Measurements from ENCODE around the gene FAM174C. TPM values are rescaled to one million over a fixed set of nuclear protein-coding genes. Genes with fewer than 3 reads are reported as not detected.
A peak's percentile ranks its signal among the peaks of the same experiment; 100 is the strongest.

Gene FAM174C
- polyA plus RNA-seq, 1 donor (not counting 4 experiments of a cell fraction or from before 2014, with no cell fraction given): 18.5 TPM

- dilution Hi-C loops (cut with MboI; ENCODE audit: extremely low pct_ligation_motif_present, low sequenced_read_pairs): no loop called here
- DNase-seq (ENCODE audit: low read depth, low spot score): no peak
- FAIRE-seq: no peak
- Histone ChIP-seq H4K20me1 (ENCODE audit: control insufficient read depth, extremely low read depth, insufficient read depth, low read length) (peaks cover 12% of the 10 kb centered on the region), H3K36me3 (ENCODE audit: control insufficient read depth in 2 of 2, extremely low read depth in 1 of 2, insufficient read depth in 2 of 2, low read length in 2 of 2) (peaks cover 17 to 36% of the 10 kb centered on the region in 2 experiments), H3K27ac (ENCODE audit: control insufficient read depth, insufficient read depth, low read length) (peak overlapping the region; percentile 58), H3K27me3 (ENCODE audit: control insufficient read depth, extremely low read depth, insufficient read depth, low read length) (no peaks in the 10 kb centered on the region), H3K9me1 (ENCODE audit: control insufficient read depth, extremely low read depth, insufficient read depth, low read length) (peaks cover 2% of the 10 kb centered on the region), H3K9me3 (ENCODE audit: control insufficient read depth, low read depth, low read length) (no peaks in the 10 kb centered on the region), H3K4me2 (ENCODE audit: control insufficient read depth, extremely low read depth, insufficient read depth, low read depth, low read length) (peak overlapping the region; percentile 22), H3K79me2 (ENCODE audit: control insufficient read depth, insufficient read depth, low read length) (peaks cover 24% of the 10 kb centered on the region), H3K4me3 (ENCODE audit: control insufficient read depth in 2 of 3, extremely low read depth in 1 of 3, insufficient read depth in 2 of 3, low read depth in 1 of 3, low read length in 3 of 3) (no peak overlapping the region), H3K9ac (ENCODE audit: control insufficient read depth, extremely low read depth, insufficient read depth, low read length) (peak overlapping the region; percentile 52), H3K4me1 (ENCODE audit: control insufficient read depth, extremely low read depth, insufficient read depth, low read length) (peaks cover 62% of the 10 kb centered on the region), H2AFZ (ENCODE audit: control insufficient read depth, low read length) (no peak overlapping the region)
- TF ChIP-seq EZH2 (IDR thresholded peaks at IDR 0.05; ENCODE audit: low read length): no peak
- TF ChIP-seq, protein P1, sequence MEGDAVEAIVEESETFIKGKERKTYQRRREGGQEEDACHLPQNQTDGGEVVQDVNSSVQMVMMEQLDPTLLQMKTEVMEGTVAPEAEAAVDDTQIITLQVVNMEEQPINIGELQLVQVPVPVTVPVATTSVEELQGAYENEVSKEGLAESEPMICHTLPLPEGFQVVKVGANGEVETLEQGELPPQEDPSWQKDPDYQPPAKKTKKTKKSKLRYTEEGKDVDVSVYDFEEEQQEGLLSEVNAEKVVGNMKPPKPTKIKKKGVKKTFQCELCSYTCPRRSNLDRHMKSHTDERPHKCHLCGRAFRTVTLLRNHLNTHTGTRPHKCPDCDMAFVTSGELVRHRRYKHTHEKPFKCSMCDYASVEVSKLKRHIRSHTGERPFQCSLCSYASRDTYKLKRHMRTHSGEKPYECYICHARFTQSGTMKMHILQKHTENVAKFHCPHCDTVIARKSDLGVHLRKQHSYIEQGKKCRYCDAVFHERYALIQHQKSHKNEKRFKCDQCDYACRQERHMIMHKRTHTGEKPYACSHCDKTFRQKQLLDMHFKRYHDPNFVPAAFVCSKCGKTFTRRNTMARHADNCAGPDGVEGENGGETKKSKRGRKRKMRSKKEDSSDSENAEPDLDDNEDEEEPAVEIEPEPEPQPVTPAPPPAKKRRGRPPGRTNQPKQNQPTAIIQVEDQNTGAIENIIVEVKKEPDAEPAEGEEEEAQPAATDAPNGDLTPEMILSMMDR (optimal IDR thresholded peaks at IDR 0.05 in 1 of 3, IDR thresholded peaks at IDR 0.05 in 1 of 3, conservative IDR thresholded peaks at IDR 0.05 in 1 of 3; ENCODE audit: extremely low read depth in 1 of 3, insufficient read depth in 2 of 3, low read length in 3 of 3): no peak
Measured at GRCh38 chr19:1259876-1260748, 15.2 kb upstream of the FAM174C start.

DNA sequence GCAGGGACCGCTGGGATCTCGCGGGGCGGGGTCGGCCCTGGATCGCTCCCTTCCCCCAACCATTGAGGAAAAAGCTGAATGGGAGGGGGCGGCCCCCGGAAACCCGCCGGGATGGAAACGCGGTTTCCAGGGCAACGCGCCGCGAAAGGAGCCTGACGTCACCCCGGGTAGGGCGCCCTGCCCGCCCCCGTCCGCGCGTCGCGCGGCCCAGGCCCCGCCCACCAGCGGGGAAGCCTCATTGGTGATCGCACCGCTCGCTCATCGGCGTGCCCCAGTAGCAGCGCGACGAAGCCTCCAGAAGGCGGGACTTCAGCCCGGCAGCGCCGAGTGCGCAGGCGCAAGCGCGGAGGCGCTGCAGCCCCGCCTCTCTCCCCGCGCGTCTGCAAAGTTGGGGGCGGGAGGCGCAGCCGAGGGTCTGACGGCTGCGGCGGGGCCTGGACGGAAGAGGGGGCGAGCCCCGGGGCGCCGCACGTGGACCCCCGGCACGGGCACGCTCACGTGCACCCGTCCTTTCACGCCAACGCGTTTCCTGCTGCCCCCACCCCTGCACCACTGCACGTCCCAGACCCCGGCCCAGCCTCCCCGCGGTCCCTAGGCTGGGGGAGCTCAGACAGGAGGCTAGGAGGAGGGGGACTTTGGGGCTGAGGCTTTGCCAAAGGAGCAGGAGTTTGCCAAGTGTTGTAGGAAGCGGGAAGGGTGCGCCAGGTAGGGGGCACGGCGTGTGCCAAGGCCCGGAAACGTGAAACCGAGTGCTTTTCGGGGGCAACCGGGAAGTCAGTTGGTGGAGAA lies 14.4 kb upstream of the FAM174C start:
- FAIRE-seq (no peak), DNase-seq (ENCODE audit: low read depth, low spot score) (no peak)
- H3K4me2 ChIP-seq (ENCODE audit: control insufficient read depth, extremely low read depth, insufficient read depth, low read depth, low read length): peak overlapping the region; percentile 96
- H3K4me1 ChIP-seq (ENCODE audit: control insufficient read depth, extremely low read depth, insufficient read depth, low read length): peaks cover 69% of the 10 kb centered on the region
- peaks cover 16% of the 10 kb centered on the region for H3K79me2 ChIP-seq (ENCODE audit: control insufficient read depth, insufficient read depth, low read length)
- peaks cover 2% of the 10 kb centered on the region for H3K9me1 ChIP-seq (ENCODE audit: control insufficient read depth, extremely low read depth, insufficient read depth, low read length)
- no peaks in the 10 kb centered on the region for H3K9me3 ChIP-seq (ENCODE audit: control insufficient read depth, low read depth, low read length)
- H3K36me3 ChIP-seq (ENCODE audit: control insufficient read depth in 2 of 2, extremely low read depth in 1 of 2, insufficient read depth in 2 of 2, low read length in 2 of 2): peaks cover 12 to 29% of the 10 kb centered on the region in 2 experiments
- H3K27me3 ChIP-seq (ENCODE audit: control insufficient read depth, extremely low read depth, insufficient read depth, low read length): no peaks in the 10 kb centered on the region
- H4K20me1 ChIP-seq (ENCODE audit: control insufficient read depth, extremely low read depth, insufficient read depth, low read length): peaks cover 12% of the 10 kb centered on the region
- peak overlapping the region; percentile 76 to 90 (median 90) for H3K4me3 ChIP-seq (ENCODE audit: control insufficient read depth in 2 of 3, extremely low read depth in 1 of 3, insufficient read depth in 2 of 3, low read depth in 1 of 3, low read length in 3 of 3)
- H3K27ac ChIP-seq (ENCODE audit: control insufficient read depth, insufficient read depth, low read length): peak overlapping the region; percentile 89
- peak overlapping the region; percentile 88 for H3K9ac ChIP-seq (ENCODE audit: control insufficient read depth, extremely low read depth, insufficient read depth, low read length)
- dilution Hi-C loops (cut with MboI; ENCODE audit: extremely low pct_ligation_motif_present, low sequenced_read_pairs): no loop called here
- H2AFZ ChIP-seq (ENCODE audit: control insufficient read depth, low read length): no peak overlapping the region
- no peak for TF ChIP-seq EZH2 (IDR thresholded peaks at IDR 0.05; ENCODE audit: low read length)
- TF ChIP-seq, protein P1 (optimal IDR thresholded peaks at IDR 0.05 in 1 of 3, IDR thresholded peaks at IDR 0.05 in 1 of 3, conservative IDR thresholded peaks at IDR 0.05 in 1 of 3; ENCODE audit: extremely low read depth in 1 of 3, insufficient read depth in 2 of 3, low read length in 3 of 3): no peak

Data from keratinocyte (primary cell).